ENCODE measurements around the gene JKAMP. TPM values are rescaled to one million over a fixed set of nuclear protein-coding genes. Genes with fewer than 3 reads are reported as not detected.

The JKAMP gene
- total and polyA plus RNA-seq, 2 donors (not counting 3 experiments of a cell fraction or from before 2014, with no cell fraction given), result 30.8 to 160 TPM

DNA sequence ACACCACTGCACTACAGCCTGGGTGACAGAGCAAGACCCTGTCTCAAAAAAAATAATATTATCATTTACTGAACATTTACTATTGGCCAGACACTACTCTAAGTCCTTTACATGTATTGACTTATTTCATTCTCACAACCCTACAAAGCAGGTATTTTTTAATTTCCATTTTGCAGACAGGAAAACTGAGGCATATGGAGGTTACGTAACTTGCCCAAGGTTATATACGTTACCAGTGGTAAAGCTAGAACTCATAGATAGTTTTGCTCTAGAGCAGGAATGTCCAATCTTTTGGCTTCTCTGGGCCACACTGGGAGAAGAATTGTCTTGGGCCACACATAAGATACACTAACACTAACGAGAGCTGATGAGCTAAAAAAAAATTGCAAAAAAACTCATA, 5.8 kb upstream of the JKAMP start:
- Histone ChIP-seq H3K27ac (ENCODE audit: insufficient read depth, low read depth, low read length) (no peak overlapping the region), H3K4me1 (ENCODE audit: control insufficient read depth, extremely low read depth, insufficient read depth, low read length) (peaks cover 20% of the 10 kb centered on the region), H3K27me3 (ENCODE audit: control insufficient read depth in 2 of 2, insufficient read depth in 2 of 2, low read length in 2 of 2) (no peaks in the 10 kb centered on the region), H3K9me3 (replicated peaks; ENCODE audit: control insufficient read depth, insufficient read depth, low read length) (no peaks in the 10 kb centered on the region), H3K79me2 (ENCODE audit: control insufficient read depth, insufficient read depth, low read length) (peaks cover 48% of the 10 kb centered on the region), H3K9ac (replicated peaks; ENCODE audit: extremely low read depth, insufficient read depth, low read length) (no peak overlapping the region), H3K4me2 (ENCODE audit: insufficient read depth, low read length) (no peak overlapping the region), H3K9me1 (replicated peaks; ENCODE audit: control insufficient read depth, extremely low read depth, insufficient read depth, low read length) (no peaks in the 10 kb centered on the region), H3K36me3 (ENCODE audit: control insufficient read depth in 2 of 2, extremely low read depth in 1 of 2, insufficient read depth in 2 of 2, low read length in 2 of 2) (peaks cover 2 to 23% of the 10 kb centered on the region in 2 experiments), H4K20me1 (replicated peaks; ENCODE audit: control insufficient read depth, extremely low read depth, insufficient read depth, low read length) (no peaks in the 10 kb centered on the region), H3K4me3 (replicated peaks in 1 of 3; ENCODE audit: insufficient read depth in 1 of 3, low read depth in 1 of 3, low read length in 3 of 3) (no peak overlapping the region), H2AFZ (ENCODE audit: low read depth, low read length) (no peak overlapping the region)
- DNase-seq (ENCODE audit: low read depth, low spot score) (no peak), FAIRE-seq (no peak)
- no peak for TF ChIP-seq POLR2AphosphoS5 (IDR thresholded peaks at IDR 0.05; ENCODE audit: insufficient read depth, low read depth, low read length)
- TF ChIP-seq JUN (IDR thresholded peaks at IDR 0.05; ENCODE audit: borderline replicate concordance, insufficient read depth, insufficient read length, low read depth), result no peak
- no peak for TF ChIP-seq MAX (IDR thresholded peaks at IDR 0.05; ENCODE audit: insufficient read depth, insufficient read length)
- TF ChIP-seq FOS (IDR thresholded peaks at IDR 0.05; ENCODE audit: borderline replicate concordance, insufficient read depth, low read length), result no peak
- TF ChIP-seq EZH2 (IDR thresholded peaks at IDR 0.05; ENCODE audit: borderline replicate concordance, low read depth, low read length, severe bottlenecking), result no peak
- TF ChIP-seq GATA2 (IDR thresholded peaks at IDR 0.05; ENCODE audit: insufficient read depth, insufficient read length, low read depth, low read length), result no peak
- TF ChIP-seq CTCF (IDR thresholded peaks at IDR 0.05; ENCODE audit: extremely low read depth in 1 of 2, insufficient read depth in 1 of 2, low read depth in 1 of 2, low read length in 2 of 2), result no peak
- no peak for TF ChIP-seq POLR2A (IDR thresholded peaks at IDR 0.05; ENCODE audit: low read depth, low read length)
- no peak for TF ChIP-seq MYC (IDR thresholded peaks at IDR 0.05; ENCODE audit: low read depth, low read length)
- CTCF ChIA-PET, result no interaction called here
- no TSS peak for BruUV-seq (replicated peaks)
- intact Hi-C loops (cut with micrococcal nuclease) (no loop called here), dilution Hi-C loops (cut with MboI; ENCODE audit: extremely low pct_ligation_motif_present, low sequenced_read_pairs) (no loop called here)
- POLR2A ChIA-PET, result no interaction called here

All from endothelial cell of umbilical vein (primary cell).